Endothelial cell of umbilical vein (primary cell): ENCODE results near the gene SBSN. TPM values are rescaled to one million over a fixed set of nuclear protein-coding genes. Genes with fewer than 3 reads are reported as not detected.

ENCODE experiments used
- BruUV-seq: library from RNA; stranded (reverse); fragments of 400-500 nt; replicated peaks from 2 replicates; lab custom pipeline; 2021; lab: Mats Ljungman, UMichigan
- CTCF ChIA-PET: fragments of 300-600, 350-600 bp; sonication (Branson Sonifier 250); formaldehyde crosslinking; loops from one replicate; lab custom pipeline; 2021; ENCODE audit warnings: antibody characterized with exemption, inconsistent platforms; lab: Charles Lee
- POLR2A ChIA-PET: fragments of 300-600, 350-600 bp; sonication (Branson Sonifier 250); formaldehyde crosslinking; loops from one replicate; lab custom pipeline; 2021; ENCODE audit warnings: antibody characterized with exemption, inconsistent platforms; lab: Charles Lee
- DNase-seq: peaks from one replicate; pipeline ENCODE4 v3.0.0-alpha.2; 2011; ENCODE audit warnings: low read depth, low spot score
- FAIRE-seq: peaks from 2 replicates; lab custom pipeline; 2011; peaks lifted over from hg19 to GRCh38; lab: Jason Lieb, UNC
- H2AFZ ChIP-seq: 2 replicates; pipeline ENCODE4 v1.6.0; 2012; ENCODE audit warnings: low read depth, low read length, control low read depth, inconsistent platforms
- H3K27ac ChIP-seq: 2 replicates; pipeline ENCODE4 v1.5.1; 2011; ENCODE audit warnings: low read depth, mild to moderate bottlenecking, control low read depth, low read length, moderate library complexity; ENCODE audit not compliant: insufficient read depth
- H3K27me3 ChIP-seq, 2 experiments: 2 replicates each; pipeline versions ENCODE4 v1.6.0 to v1.6.1; 2011; ENCODE audit warnings: low read length in 2 of 2, mixed read lengths in 1 of 2; ENCODE audit not compliant: control insufficient read depth in 2 of 2, insufficient read depth in 2 of 2
- H3K36me3 ChIP-seq, 2 experiments: 2 replicates in 1 of 2; 3 replicates in 1 of 2; pipeline ENCODE4 v1.5.1; 2011; ENCODE audit warnings: low read length in 2 of 2, mild to moderate bottlenecking in 1 of 2, moderate library complexity in 1 of 2; ENCODE audit not compliant: control insufficient read depth in 2 of 2, insufficient read depth in 2 of 2; ENCODE audit errors: extremely low read depth in 1 of 2
- H3K4me1 ChIP-seq: 3 replicates; pipeline ENCODE4 v1.5.1; 2011; ENCODE audit warnings: mild to moderate bottlenecking, low read length; ENCODE audit not compliant: control insufficient read depth, insufficient read depth; ENCODE audit errors: extremely low read depth
- H3K4me2 ChIP-seq: 2 replicates; pipeline ENCODE4 v1.6.1; 2011; ENCODE audit warnings: low read length, control low read depth, mixed read lengths; ENCODE audit not compliant: insufficient read depth
- H3K4me3 ChIP-seq, 3 experiments: fragments of 200-600 bp in 1 of 3; sonication (generic), shearing (Covaris generic) in 1 of 3; replicated peaks in 1 of 3; 2 replicates each; pipeline ENCODE4 v1.5.1; 2011 to 2016; ENCODE audit warnings: control low read depth in 3 of 3, low read length in 3 of 3, mild to moderate bottlenecking in 2 of 3, inconsistent platforms in 1 of 3, low read depth in 1 of 3, moderate library complexity in 1 of 3; ENCODE audit not compliant: insufficient read depth in 1 of 3
- H3K79me2 ChIP-seq: 2 replicates; pipeline ENCODE4 v1.6.0; 2012; ENCODE audit warnings: low read length, inconsistent platforms; ENCODE audit not compliant: control insufficient read depth, insufficient read depth
- H3K9ac ChIP-seq: replicated peaks from 2 replicates; pipeline ENCODE3; 2011; ENCODE audit warnings: low read length, control low read depth; ENCODE audit not compliant: insufficient read depth; ENCODE audit errors: extremely low read depth
- H3K9me1 ChIP-seq: replicated peaks from 3 replicates; pipeline ENCODE4 v1.6.0; 2011; ENCODE audit warnings: mild to moderate bottlenecking, low read length; ENCODE audit not compliant: control insufficient read depth, insufficient read depth; ENCODE audit errors: extremely low read depth
- H3K9me3 ChIP-seq: replicated peaks from 2 replicates; pipeline ENCODE4 v1.5.1; 2012; ENCODE audit warnings: low read length, inconsistent platforms; ENCODE audit not compliant: control insufficient read depth, insufficient read depth
- H4K20me1 ChIP-seq: replicated peaks from 2 replicates; pipeline ENCODE3; 2011; ENCODE audit warnings: mild to moderate bottlenecking, low read length; ENCODE audit not compliant: control insufficient read depth, insufficient read depth; ENCODE audit errors: extremely low read depth
- CTCF ChIP-seq, 2 donors: IDR thresholded peaks; 1 replicate in 1 of 2; 2 replicates in 1 of 2; pipeline ENCODE4 v1.5.1; 2011; ENCODE audit warnings: low read length in 2 of 2, mild to moderate bottlenecking in 2 of 2, moderate library complexity in 2 of 2, control low read depth in 1 of 2, inconsistent platforms in 1 of 2, low read depth in 1 of 2; ENCODE audit not compliant: insufficient read depth in 1 of 2; ENCODE audit errors: extremely low read depth in 1 of 2
- EZH2 ChIP-seq: IDR thresholded peaks from 2 replicates; pipeline ENCODE4 v1.6.1; 2012; ENCODE audit warnings: borderline replicate concordance, low read depth, mild to moderate bottlenecking, moderate library complexity, low read length, inconsistent platforms; ENCODE audit not compliant: severe bottlenecking
- FOS ChIP-seq: IDR thresholded peaks from 2 replicates; pipeline ENCODE4 v1.6.1; 2011; ENCODE audit warnings: mild to moderate bottlenecking, low read length, moderate library complexity, borderline replicate concordance; ENCODE audit not compliant: insufficient read depth
- GATA2 ChIP-seq: IDR thresholded peaks from 2 replicates; pipeline ENCODE4 v1.7.0; 2011; ENCODE audit warnings: low read depth, mild to moderate bottlenecking, moderate library complexity, mixed read lengths, low read length; ENCODE audit not compliant: insufficient read length, insufficient read depth
- JUN ChIP-seq: IDR thresholded peaks from 2 replicates; pipeline ENCODE4 v1.6.1; 2011; ENCODE audit warnings: borderline replicate concordance, low read depth; ENCODE audit not compliant: insufficient read length, insufficient read depth
- MAX ChIP-seq: IDR thresholded peaks from 2 replicates; pipeline ENCODE4 v1.6.1; 2011; ENCODE audit not compliant: insufficient read depth, insufficient read length
- MYC ChIP-seq: IDR thresholded peaks from one replicate; pipeline ENCODE4 v1.6.1; 2011; ENCODE audit warnings: mild to moderate bottlenecking, low read depth, low read length
- POLR2A ChIP-seq: IDR thresholded peaks from 2 replicates; pipeline ENCODE4 v1.6.1; 2012; ENCODE audit warnings: low read depth, mild to moderate bottlenecking, control low read depth, low read length
- POLR2AphosphoS5 ChIP-seq: IDR thresholded peaks from 2 replicates; pipeline ENCODE4 v1.6.1; 2012; ENCODE audit warnings: low read depth, mild to moderate bottlenecking, control low read depth, low read length, moderate library complexity; ENCODE audit not compliant: insufficient read depth
- dilution Hi-C: fragments of 300-500 bp; cut with MboI; formaldehyde crosslinking; loops from one replicate; pipeline ENCODE4 v1.15.0; 2019; ENCODE audit warnings: low sequenced_read_pairs; ENCODE audit not compliant: extremely low pct_ligation_motif_present
- intact Hi-C: fragments of 100-400 bp; cut with micrococcal nuclease; formaldehyde crosslinking; loops from one replicate; pipeline ENCODE4 v1.10.0; 2022
- polyA plus RNA-seq, 4 experiments: library from polyadenylated mRNA; depleted of rRNA in 3 of 4; stranded (reverse) in 3 of 4; unstranded in 1 of 4; fragments of >200 nt; gene quantifications; 2 replicates each; pipeline versions ENCODE4 v1.2.1 to v1.2.3, GENCODE V29; 2011 to 2012; ENCODE audit warnings: missing spikeins in 1 of 4
- total RNA-seq: library from RNA; stranded (reverse); gene quantifications from 2 replicates; pipeline ENCODE4 v1.2.3, GENCODE V29; 2021

Gene SBSN
- total and polyA plus RNA-seq, 2 donors (not counting 3 experiments of a cell fraction or from before 2014, with no cell fraction given): not detected

GRCh38 chr19:35498220-35498619 is 29.9 kb downstream of the SBSN start:
- Histone ChIP-seq H3K36me3 (no peaks in the 10 kb centered on the region), H3K4me3 (no peak overlapping the region), H2AFZ (no peak overlapping the region), H3K9me1 (no peaks in the 10 kb centered on the region), H3K9me3 (no peaks in the 10 kb centered on the region), H3K4me1 (no peaks in the 10 kb centered on the region), H3K79me2 (no peaks in the 10 kb centered on the region), H3K27ac (no peak overlapping the region), H3K4me2 (no peak overlapping the region), H4K20me1 (no peaks in the 10 kb centered on the region), H3K9ac (no peak overlapping the region), H3K27me3 (no peaks in the 10 kb centered on the region)
- ChIA-PET POLR2A (interaction anchor here (0.5 kb wide), 1 partner anchor 17 kb away, joined by 5 read pairs; no protein-coding TSS in a partner anchor), CTCF (interaction anchor here (1.5 kb wide), 2 partner anchors 12 to 145 kb away, joined by 6 to 8 read pairs; no protein-coding TSS in a partner anchor)
- BruUV-seq: no TSS peak
- FAIRE-seq (no peak), DNase-seq (no peak)
- intact Hi-C loops: no loop called here
- dilution Hi-C loops: no loop called here
- TF ChIP-seq POLR2AphosphoS5: no peak
- TF ChIP-seq FOS: no peak
- no peak for TF ChIP-seq POLR2A
- no peak for TF ChIP-seq MYC
- TF ChIP-seq EZH2: no peak
- TF ChIP-seq MAX: no peak
- TF ChIP-seq GATA2: no peak
- no peak for TF ChIP-seq CTCF (IDR thresholded peaks at IDR 0.05; ENCODE audit: extremely low read depth in 1 of 2, insufficient read depth in 1 of 2, low read depth in 1 of 2, low read length in 2 of 2)
- TF ChIP-seq JUN: no peak
